ENCODE results near the gene PSMB1.

The PSMB1 gene

DNA sequence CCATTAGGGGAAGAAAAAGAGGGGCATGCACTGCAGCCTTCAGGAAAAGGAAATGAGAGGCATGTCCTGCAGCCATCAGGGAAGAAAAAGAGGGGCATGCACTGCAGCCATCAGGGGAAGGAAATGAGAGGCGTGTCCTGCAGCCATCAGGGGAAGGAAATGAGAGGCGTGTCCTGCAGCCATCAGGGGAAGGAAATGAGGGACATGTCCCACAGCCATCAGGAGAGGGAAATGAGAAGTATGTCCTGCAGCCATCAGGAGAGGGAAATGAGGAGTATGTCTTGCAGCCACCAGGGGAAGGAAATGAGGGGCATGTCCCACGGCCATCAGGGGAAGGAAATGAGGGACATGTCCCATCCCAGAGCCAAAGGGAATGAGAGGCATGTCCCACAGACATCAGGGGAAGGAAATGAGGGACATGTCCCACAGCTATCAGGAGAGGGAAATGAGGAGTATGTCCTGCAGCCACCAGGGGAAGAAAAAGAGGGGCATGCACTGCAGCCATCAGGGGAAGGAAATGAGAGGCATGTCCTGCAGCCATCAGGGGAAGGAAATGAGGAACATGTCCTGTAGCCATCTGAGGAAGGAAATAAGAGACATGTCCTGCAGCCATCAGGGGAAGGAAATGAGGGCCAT is 52.0 kb downstream of the PSMB1 start:
- no peak for DNase-seq

DNA sequence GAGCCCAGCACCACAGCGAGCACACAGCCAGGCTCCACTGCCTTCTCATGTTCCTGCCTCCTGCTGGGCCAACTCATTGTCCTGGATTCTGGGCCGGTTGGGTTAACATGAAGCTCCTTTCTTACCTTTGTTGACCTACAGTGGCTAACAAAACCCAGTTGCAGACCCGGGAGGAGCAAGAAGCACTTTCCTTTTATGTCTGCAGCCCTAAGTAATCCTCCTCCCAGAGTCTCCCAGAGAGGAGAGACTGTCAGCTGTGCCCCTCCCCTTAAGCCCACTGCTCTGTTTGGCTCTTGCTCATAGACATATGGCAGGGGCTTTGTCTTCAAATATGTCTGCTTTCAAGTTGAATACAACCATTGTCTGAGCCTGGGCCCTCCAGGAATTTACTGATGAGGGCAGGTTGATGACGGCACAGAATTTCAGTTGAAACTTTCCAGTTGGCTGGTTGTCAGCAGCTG is 55.2 kb downstream of the PSMB1 start:
- DNase-seq = no peak

DNA sequence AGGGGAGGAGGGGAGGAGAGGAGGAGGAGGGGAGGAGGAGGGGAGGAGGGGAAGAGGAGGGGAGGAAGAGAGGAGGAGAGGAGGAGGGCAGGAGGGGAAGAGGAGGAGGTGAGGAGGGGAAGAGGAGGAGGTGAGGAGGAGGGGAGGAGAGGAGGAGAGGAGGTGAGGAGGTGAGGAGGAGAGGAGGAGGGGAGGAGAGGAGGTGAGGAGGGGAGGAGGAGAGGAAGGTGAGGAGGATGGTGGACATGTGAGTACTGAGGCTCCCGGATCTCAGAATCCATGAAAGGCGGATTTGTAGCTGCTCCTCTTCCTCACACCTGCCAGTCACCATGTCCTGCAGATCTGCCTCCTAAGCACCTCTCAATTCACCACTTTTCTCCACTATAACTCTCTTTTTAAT is 59.8 kb downstream of the PSMB1 start:
- no peak for DNase-seq

- no peak for DNase-seq
These were observed 62.8 kb downstream of the PSMB1 start for GRCh38 chr6:170490259-170490658.

DNA sequence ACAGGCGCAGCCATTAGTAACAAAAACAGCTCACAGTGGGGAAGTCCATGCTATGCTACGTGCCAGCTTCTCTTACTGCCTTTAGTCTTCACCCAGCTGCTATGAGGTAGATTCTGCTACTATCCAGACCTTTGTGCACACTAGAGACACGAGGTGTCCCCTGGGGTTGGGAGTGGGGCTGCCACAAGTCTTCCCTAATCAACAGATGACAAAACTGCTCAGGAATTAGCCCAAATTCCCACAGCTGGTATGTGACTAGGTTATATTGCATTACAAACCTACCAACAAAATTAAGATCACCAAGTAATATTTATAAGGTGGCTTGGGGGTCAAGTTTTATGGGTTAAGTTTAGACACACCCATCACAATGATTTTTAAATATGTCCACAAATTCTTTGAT is 63.3 kb downstream of the PSMB1 start:
- no peak for DNase-seq

DNA sequence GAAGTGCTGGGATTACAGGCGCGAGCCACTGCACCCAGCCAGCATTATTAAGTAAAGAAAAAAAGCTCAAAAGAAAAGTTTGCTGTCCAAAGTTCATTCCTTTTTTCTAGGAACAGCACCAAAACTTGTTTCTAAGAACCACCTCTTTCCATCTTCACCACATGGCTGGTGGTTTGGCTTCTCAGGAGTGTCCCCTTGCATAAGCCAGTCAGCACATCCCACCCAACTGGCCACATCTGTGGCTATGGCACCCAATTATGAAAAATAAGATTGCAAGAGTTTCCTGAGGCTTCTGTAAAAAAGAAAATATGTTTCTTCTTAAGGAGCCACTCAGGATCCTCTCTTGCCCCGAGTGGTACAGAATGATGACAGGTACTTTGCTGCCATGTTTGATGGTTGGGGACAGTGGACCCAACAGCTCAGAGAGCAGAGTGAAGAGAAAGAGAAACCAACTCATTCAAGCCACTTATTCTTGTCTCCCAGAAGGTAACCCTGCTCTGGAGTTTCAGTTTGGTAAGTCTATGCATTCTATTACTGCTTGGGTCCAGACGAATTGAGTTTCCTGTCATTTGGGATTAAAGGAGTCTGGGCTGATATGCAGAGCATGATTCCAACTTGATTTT is 65.3 kb downstream of the PSMB1 start:
- no peak for DNase-seq

- DNase-seq = no peak
These were observed 67.9 kb downstream of the PSMB1 start for GRCh38 chr6:170485159-170485558.

All from NCI-H1105 treated with DMSO at 0.1 percent for 48 hours (cell line).